ENCODE measurements around the gene AQP5.

- TF ChIP-seq ZFX (IDR thresholded peaks at IDR 0.05; ENCODE audit: borderline replicate concordance): no peak
- TF ChIP-seq CTCF (IDR thresholded peaks at IDR 0.05): no peak
These were observed 12.5 kb upstream of the AQP5 start for GRCh38 chr12:49948866-49949845.
